HepG2 (cell line): ENCODE results near the gene YY1. TPM values are rescaled to one million over a fixed set of nuclear protein-coding genes. Genes with fewer than 3 reads are reported as not detected.

Experiments used
- ARID5B ChIP-seq: IDR thresholded peaks from 2 replicates; pipeline ENCODE4 v1.4.0; 2020; ENCODE audit warnings: mild to moderate bottlenecking, missing genetic modification reagents
- ATM ChIP-seq: fragments of 450-650 bp; IDR thresholded peaks from 2 replicates; pipeline ENCODE4 v1.7.1; 2017; ENCODE audit warnings: mild to moderate bottlenecking, borderline replicate concordance
- ELF1 ChIP-seq: sonication (generic); formaldehyde crosslinking; IDR thresholded peaks from 2 replicates; pipeline ENCODE4 v1.4.0; 2020; ENCODE audit warnings: missing genetic modification reagents
- GATAD1 ChIP-seq: IDR thresholded peaks from 2 replicates; pipeline ENCODE4 v1.6.1; 2016; ENCODE audit warnings: missing genetic modification reagents, missing compliant biosample characterization
- HOXA5 ChIP-seq: sonication (generic); formaldehyde crosslinking; IDR thresholded peaks from 2 replicates; pipeline ENCODE4 v1.4.0; 2020; ENCODE audit warnings: missing genetic modification reagents
- KMT2B ChIP-seq: IDR thresholded peaks from 2 replicates; pipeline ENCODE4 v1.6.1; 2016; ENCODE audit warnings: missing genetic modification reagents, missing compliant biosample characterization
- MIER2 ChIP-seq: IDR thresholded peaks from 2 replicates; pipeline ENCODE4 v1.6.1; 2016; ENCODE audit warnings: missing biosample characterization, missing genetic modification reagents
- PHB2 ChIP-seq: fragments of 450-650 bp; IDR thresholded peaks from 2 replicates; pipeline ENCODE4 v1.6.1; 2018; ENCODE audit not compliant: partially characterized antibody
- PLRG1 ChIP-seq: fragments of 450-650 bp; conservative IDR thresholded peaks from 2 replicates; pipeline ENCODE4 v1.6.1; 2016
- SALL2 ChIP-seq: sonication (generic); formaldehyde crosslinking; IDR thresholded peaks from 2 replicates; pipeline ENCODE4 v1.8.1; 2023; ENCODE audit warnings: mild to moderate bottlenecking, missing genetic modification reagents, inconsistent platforms
- SAP130 ChIP-seq: IDR thresholded peaks from 2 replicates; pipeline ENCODE4 v1.6.1; 2016; ENCODE audit warnings: low read depth
- SMARCC2 ChIP-seq: fragments of 450-650 bp; IDR thresholded peaks from 2 replicates; pipeline ENCODE4 v1.6.1; 2017; ENCODE audit warnings: antibody characterized with exemption, mild to moderate bottlenecking
- TCF7L2 ChIP-seq: IDR thresholded peaks from 2 replicates; pipeline ENCODE4 v1.6.1; 2011; ENCODE audit warnings: mild to moderate bottlenecking, low read depth, low read length, moderate library complexity
- XBP1 ChIP-seq: sonication (generic); formaldehyde crosslinking; IDR thresholded peaks from 2 replicates; pipeline ENCODE4 v1.5.0; 2020; ENCODE audit warnings: missing genetic modification reagents
- ZBTB42 ChIP-seq: sonication (generic); formaldehyde crosslinking; IDR thresholded peaks from 2 replicates; pipeline ENCODE4 v1.5.0; 2020; ENCODE audit warnings: mild to moderate bottlenecking, missing genetic modification reagents
- ZBTB8A ChIP-seq: sonication (generic); formaldehyde crosslinking; IDR thresholded peaks from 2 replicates; pipeline ENCODE4 v1.4.0; 2020; ENCODE audit warnings: mild to moderate bottlenecking, low read depth, missing genetic modification reagents, borderline replicate concordance
- ZNF160 ChIP-seq: sonication (generic); formaldehyde crosslinking; IDR thresholded peaks from 2 replicates; pipeline ENCODE4 v1.8.0; 2022; ENCODE audit warnings: mild to moderate bottlenecking, inconsistent platforms, missing genetic modification reagents
- ZNF557 ChIP-seq: sonication (generic); formaldehyde crosslinking; IDR thresholded peaks from 2 replicates; pipeline ENCODE4 v1.4.0; 2020; ENCODE audit warnings: missing genetic modification reagents
- ZNF598 ChIP-seq: sonication (generic); formaldehyde crosslinking; IDR thresholded peaks from 2 replicates; pipeline ENCODE4 v1.5.1; 2020; ENCODE audit warnings: mild to moderate bottlenecking, missing genetic modification reagents, borderline replicate concordance
- ZNF792 ChIP-seq: IDR thresholded peaks from 2 replicates; pipeline ENCODE4 v1.6.1; 2016
- polyA plus RNA-seq, 8 experiments: library from polyadenylated mRNA; depleted of rRNA in 3 of 8; stranded (reverse) in 7 of 8; unstranded in 1 of 8; fragments of >200 nt; fragmentation: Illumina TruSeq in 4 of 8; extraction: Trizol in 4 of 8; gene quantifications; 2 replicates each; pipeline versions ENCODE4 v1.2.1 to v1.2.3, GENCODE V29; 2011 to 2016; ENCODE audit warnings: low read depth in 4 of 8, missing spikeins in 1 of 8, mixed read lengths in 1 of 8; ENCODE audit not compliant: insufficient read depth in 1 of 8
- total RNA-seq, 5 experiments: library from RNA; depleted of rRNA; stranded (reverse); fragments of >200 nt; fragmentation: Illumina TruSeq; extraction: Trizol; gene quantifications; 2 replicates each; pipeline ENCODE4 v1.2.3, GENCODE V29; 2016; ENCODE audit warnings: low read depth in 1 of 5
- TF ChIP-seq, protein P1 (sequence below): sonication (generic); formaldehyde crosslinking; IDR thresholded peaks from 2 replicates; pipeline ENCODE4 v1.4.0; 2020; ENCODE audit warnings: missing genetic modification reagents, borderline replicate concordance
- TF ChIP-seq, protein P2 (sequence below): sonication (generic); formaldehyde crosslinking; conservative IDR thresholded peaks from 2 replicates; pipeline ENCODE4 v1.4.0; 2020; ENCODE audit warnings: missing genetic modification reagents

The YY1 gene
- total and polyA plus RNA-seq, 2 of the 13 experiments (the other 11 are each of a cell fraction or from before 2014, with no cell fraction given) = 29.4 to 68.1 TPM

DNA sequence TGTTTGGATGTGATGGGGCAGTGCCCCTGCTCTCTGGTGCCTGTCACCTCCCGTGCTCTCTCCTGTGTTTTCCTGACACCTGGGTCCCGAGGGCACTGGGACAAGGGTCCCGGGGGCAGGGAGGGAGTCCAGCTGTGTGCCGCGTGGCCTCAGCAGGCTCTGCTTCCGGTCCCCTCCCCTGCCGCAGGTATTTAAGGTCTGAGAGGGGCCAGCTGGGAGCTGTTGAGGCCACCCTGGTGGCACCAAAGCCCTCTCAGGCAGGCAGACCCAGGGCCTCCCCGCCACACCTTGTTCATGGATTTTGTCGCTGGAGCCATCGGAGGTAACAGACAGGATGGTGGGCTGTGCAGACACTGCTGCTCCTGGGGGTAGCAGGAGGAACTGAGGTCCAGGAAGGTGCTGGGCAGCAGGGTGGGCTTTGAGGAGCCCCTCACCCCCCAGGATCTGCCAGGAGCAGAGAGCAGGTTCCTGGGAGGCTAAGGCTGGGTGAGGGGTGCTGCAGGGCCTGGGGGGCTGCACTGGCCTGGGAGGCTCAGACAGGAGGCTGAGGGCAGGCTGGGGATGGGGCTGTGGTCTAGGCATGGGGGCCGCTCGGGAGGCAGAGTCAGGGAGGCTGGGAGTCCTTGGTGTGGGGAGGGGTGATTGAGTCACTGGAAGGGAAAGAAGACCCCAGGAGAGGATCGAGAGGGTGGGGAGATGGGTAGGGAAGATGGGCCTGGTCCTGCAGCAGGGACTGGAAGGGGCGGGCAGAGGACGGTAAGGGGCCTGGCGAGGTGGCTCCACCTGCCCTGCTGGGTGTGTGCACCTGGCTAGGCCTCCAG is 84.4 kb downstream of the YY1 start, which contains the start of gene SLC25A47 (continued):
- TF ChIP-seq, protein P1, sequence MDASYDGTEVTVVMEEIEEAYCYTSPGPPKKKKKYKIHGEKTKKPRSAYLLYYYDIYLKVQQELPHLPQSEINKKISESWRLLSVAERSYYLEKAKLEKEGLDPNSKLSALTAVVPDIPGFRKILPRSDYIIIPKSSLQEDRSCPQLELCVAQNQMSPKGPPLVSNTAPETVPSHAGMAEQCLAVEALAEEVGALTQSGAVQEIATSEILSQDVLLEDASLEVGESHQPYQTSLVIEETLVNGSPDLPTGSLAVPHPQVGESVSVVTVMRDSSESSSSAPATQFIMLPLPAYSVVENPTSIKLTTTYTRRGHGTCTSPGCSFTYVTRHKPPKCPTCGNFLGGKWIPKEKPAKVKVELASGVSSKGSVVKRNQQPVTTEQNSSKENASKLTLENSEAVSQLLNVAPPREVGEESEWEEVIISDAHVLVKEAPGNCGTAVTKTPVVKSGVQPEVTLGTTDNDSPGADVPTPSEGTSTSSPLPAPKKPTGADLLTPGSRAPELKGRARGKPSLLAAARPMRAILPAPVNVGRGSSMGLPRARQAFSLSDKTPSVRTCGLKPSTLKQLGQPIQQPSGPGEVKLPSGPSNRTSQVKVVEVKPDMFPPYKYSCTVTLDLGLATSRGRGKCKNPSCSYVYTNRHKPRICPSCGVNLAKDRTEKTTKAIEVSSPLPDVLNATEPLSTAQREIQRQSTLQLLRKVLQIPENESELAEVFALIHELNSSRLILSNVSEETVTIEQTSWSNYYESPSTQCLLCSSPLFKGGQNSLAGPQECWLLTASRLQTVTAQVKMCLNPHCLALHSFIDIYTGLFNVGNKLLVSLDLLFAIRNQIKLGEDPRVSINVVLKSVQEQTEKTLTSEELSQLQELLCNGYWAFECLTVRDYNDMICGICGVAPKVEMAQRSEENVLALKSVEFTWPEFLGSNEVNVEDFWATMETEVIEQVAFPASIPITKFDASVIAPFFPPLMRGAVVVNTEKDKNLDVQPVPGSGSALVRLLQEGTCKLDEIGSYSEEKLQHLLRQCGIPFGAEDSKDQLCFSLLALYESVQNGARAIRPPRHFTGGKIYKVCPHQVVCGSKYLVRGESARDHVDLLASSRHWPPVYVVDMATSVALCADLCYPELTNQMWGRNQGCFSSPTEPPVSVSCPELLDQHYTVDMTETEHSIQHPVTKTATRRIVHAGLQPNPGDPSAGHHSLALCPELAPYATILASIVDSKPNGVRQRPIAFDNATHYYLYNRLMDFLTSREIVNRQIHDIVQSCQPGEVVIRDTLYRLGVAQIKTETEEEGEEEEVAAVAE = no peak
- TF ChIP-seq ZNF792 (CRISPR knock-in tag) (no peak), KMT2B (CRISPR knock-in tag) (no peak), SMARCC2 (no peak), ARID5B (CRISPR knock-in tag) (peak; percentile 47; the same call in 1 of the 2 replicates), ZNF557 (CRISPR knock-in tag) (no peak), SALL2 (CRISPR knock-in tag) (no peak), MIER2 (CRISPR knock-in tag) (no peak), ZBTB42 (no peak), SAP130 (CRISPR knock-in tag) (peak; percentile 53), ATM (no peak), ZBTB8A (CRISPR knock-in tag) (no peak), ZNF598 (CRISPR knock-in tag) (no peak), PLRG1 (no peak), GATAD1 (CRISPR knock-in tag) (no peak), HOXA5 (CRISPR knock-in tag) (no peak), ELF1 (CRISPR knock-in tag) (peak; percentile 60; the same call in 1 of the 2 replicates), PHB2 (no peak), XBP1 (CRISPR knock-in tag) (no peak), TCF7L2 (no peak), ZNF160 (CRISPR knock-in tag) (no peak)
- TF ChIP-seq, protein P2, sequence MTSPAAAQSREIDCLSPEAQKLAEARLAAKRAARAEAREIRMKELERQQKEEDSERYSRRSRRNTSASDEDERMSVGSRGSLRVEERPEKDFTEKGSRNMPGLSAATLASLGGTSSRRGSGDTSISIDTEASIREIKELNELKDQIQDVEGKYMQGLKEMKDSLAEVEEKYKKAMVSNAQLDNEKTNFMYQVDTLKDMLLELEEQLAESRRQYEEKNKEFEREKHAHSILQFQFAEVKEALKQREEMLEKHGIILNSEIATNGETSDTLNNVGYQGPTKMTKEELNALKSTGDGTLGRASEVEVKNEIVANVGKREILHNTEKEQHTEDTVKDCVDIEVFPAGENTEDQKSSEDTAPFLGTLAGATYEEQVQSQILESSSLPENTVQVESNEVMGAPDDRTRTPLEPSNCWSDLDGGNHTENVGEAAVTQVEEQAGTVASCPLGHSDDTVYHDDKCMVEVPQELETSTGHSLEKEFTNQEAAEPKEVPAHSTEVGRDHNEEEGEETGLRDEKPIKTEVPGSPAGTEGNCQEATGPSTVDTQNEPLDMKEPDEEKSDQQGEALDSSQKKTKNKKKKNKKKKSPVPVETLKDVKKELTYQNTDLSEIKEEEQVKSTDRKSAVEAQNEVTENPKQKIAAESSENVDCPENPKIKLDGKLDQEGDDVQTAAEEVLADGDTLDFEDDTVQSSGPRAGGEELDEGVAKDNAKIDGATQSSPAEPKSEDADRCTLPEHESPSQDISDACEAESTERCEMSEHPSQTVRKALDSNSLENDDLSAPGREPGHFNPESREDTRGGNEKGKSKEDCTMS = no peak
